HG03439 (cell line): Measurements from ENCODE around the gene SIGLEC11.
"Not testable (repeated sequence)": the region's sequence is repeated elsewhere in the genome, so short reads cannot be mapped to it uniquely, and the experiment has no call there.

Source experiments
- ATAC-seq: cut with Tn5 transposase; IDR thresholded peaks from one replicate; pipeline ENCODE4 v1.9.1; 2021; ENCODE audit warnings: mild to moderate bottlenecking, moderate library complexity; ENCODE audit not compliant: unreplicated experiment

Gene SIGLEC11

GRCh38 chr19:49927526-49928264 is 33.3 kb downstream of the SIGLEC11 start:
- no peak for ATAC-seq

GRCh38 chr19:49926515-49926914 is 34.5 kb downstream of the SIGLEC11 start:
- no peak for ATAC-seq

GRCh38 chr19:49925486-49925885 is 35.5 kb downstream of the SIGLEC11 start:
- ATAC-seq = no peak

GRCh38 chr19:49924881-49925210 is 36.1 kb downstream of the SIGLEC11 start:
- ATAC-seq = not testable (repeated sequence)

- ATAC-seq = no peak
Observed at GRCh38 chr19:49924004-49924880, 36.7 kb downstream of the SIGLEC11 start.

- no peak for ATAC-seq
Observed at GRCh38 chr19:49923055-49924003, 37.6 kb downstream of the SIGLEC11 start.

- no peak for ATAC-seq
Observed at GRCh38 chr19:49921871-49922795, 38.8 kb downstream of the SIGLEC11 start.

- no peak for ATAC-seq
Observed at GRCh38 chr19:49920624-49921363, 40.2 kb downstream of the SIGLEC11 start.

GRCh38 chr19:49918089-49918488 is 42.9 kb downstream of the SIGLEC11 start:
- no peak for ATAC-seq

GRCh38 chr19:49916839-49917733 is 43.9 kb downstream of the SIGLEC11 start:
- ATAC-seq = no peak

GRCh38 chr19:49915271-49915670 is 45.7 kb downstream of the SIGLEC11 start:
- ATAC-seq = no peak

- ATAC-seq = no peak
Observed at GRCh38 chr19:49913720-49914119, 47.3 kb downstream of the SIGLEC11 start.

- ATAC-seq = no peak
Observed at GRCh38 chr19:49912965-49913685, 47.8 kb downstream of the SIGLEC11 start.

- ATAC-seq = no peak
Observed at GRCh38 chr19:49911381-49912145, 49.4 kb downstream of the SIGLEC11 start.

GRCh38 chr19:49910179-49910578 is 50.8 kb downstream of the SIGLEC11 start:
- no peak for ATAC-seq

- ATAC-seq = no peak
Observed at GRCh38 chr19:49908480-49909420, 52.2 kb downstream of the SIGLEC11 start.
